ENCODE measurements around the gene SOX6. TPM values are rescaled to one million over a fixed set of nuclear protein-coding genes. Genes with fewer than 3 reads are reported as not detected.

The SOX6 gene
- total RNA-seq, 2 experiments from 2014 or later: 0.13 TPM; not detected in 1

DNA sequence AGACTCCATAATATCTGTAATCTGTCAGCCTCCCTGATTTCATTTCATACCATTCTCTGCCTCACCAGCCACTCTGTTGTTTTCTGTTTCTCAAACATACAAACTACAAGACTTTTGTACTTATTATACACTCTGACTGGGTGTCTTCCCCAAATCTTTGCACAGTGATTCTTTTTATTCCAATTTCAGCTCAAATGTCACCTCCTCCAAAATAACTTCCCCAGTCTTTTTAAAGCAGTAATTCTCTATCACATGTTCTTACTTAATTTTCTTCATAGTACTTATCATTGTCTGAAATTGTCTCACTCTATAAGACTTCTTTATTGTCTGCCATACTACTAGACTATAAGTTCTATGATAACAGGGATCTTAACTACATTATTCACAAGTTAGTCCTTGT, 19.6 kb downstream of the SOX6 start:
- H3K4me2 ChIP-seq (ENCODE audit: low read length): no peak overlapping the region
- no peak overlapping the region for H3K27ac ChIP-seq (ENCODE audit: low read depth, low read length, poor library complexity, severe bottlenecking)
- no peaks in the 10 kb centered on the region for H3K4me1 ChIP-seq (ENCODE audit: insufficient read depth, low read length, poor library complexity, severe bottlenecking)
- no peaks in the 10 kb centered on the region for H3K36me3 ChIP-seq (ENCODE audit: insufficient read depth, low read length)
- CTCF ChIA-PET (ENCODE audit: unreplicated experiment): no interaction called here
- TF ChIP-seq EZH2phosphoT487 (IDR thresholded peaks at IDR 0.05; ENCODE audit: borderline replicate concordance, low read depth, low read length): no peak
- TF ChIP-seq, protein P1, sequence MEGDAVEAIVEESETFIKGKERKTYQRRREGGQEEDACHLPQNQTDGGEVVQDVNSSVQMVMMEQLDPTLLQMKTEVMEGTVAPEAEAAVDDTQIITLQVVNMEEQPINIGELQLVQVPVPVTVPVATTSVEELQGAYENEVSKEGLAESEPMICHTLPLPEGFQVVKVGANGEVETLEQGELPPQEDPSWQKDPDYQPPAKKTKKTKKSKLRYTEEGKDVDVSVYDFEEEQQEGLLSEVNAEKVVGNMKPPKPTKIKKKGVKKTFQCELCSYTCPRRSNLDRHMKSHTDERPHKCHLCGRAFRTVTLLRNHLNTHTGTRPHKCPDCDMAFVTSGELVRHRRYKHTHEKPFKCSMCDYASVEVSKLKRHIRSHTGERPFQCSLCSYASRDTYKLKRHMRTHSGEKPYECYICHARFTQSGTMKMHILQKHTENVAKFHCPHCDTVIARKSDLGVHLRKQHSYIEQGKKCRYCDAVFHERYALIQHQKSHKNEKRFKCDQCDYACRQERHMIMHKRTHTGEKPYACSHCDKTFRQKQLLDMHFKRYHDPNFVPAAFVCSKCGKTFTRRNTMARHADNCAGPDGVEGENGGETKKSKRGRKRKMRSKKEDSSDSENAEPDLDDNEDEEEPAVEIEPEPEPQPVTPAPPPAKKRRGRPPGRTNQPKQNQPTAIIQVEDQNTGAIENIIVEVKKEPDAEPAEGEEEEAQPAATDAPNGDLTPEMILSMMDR (conservative IDR thresholded peaks at IDR 0.05; ENCODE audit: low read length): no peak
- no peaks in the 10 kb centered on the region for H3K79me2 ChIP-seq (ENCODE audit: insufficient read depth, low read depth, low read length)
- POLR2A ChIA-PET: no interaction called here
- H2AFZ ChIP-seq (ENCODE audit: low read length): no peak overlapping the region
- no TSS peak for BruUV-seq (replicated peaks)
- H3K9me3 ChIP-seq (ENCODE audit: low read length): no peaks in the 10 kb centered on the region
- H3K9me2 ChIP-seq (ENCODE audit: insufficient read depth, low read length): no peaks in the 10 kb centered on the region
- H4K20me1 ChIP-seq (ENCODE audit: insufficient read depth, low read length): no peaks in the 10 kb centered on the region
- H3K4me3 ChIP-seq (ENCODE audit: low read depth, low read length, poor library complexity, severe bottlenecking): no peak overlapping the region
- intact Hi-C loops (cut with micrococcal nuclease; ENCODE audit: unreplicated experiment): no loop called here
- no peak for DNase-seq (ENCODE audit: low spot score)

DNA sequence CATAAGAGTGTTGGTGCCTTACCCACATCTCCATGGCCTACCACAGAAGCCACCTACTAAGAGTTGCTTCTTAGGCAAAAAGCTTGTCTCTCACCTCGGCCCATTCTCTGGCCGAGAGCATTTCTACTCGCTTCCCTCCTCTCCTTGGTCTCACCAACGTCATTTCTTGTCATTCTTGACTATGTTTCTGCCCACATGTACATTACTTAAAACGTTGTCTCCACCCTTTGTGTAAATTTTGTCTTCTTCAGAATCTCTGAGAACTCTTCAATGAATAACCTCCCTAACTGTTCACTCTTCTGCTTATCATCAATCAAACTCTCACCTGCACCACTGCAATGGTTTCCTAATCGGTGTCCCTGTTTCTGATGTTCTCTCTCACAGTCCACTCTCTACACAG, 20.1 kb downstream of the SOX6 start:
- POLR2A ChIA-PET: no interaction called here
- Histone ChIP-seq H3K27ac (ENCODE audit: low read depth, low read length, poor library complexity, severe bottlenecking) (no peak overlapping the region), H4K20me1 (ENCODE audit: insufficient read depth, low read length) (no peaks in the 10 kb centered on the region), H3K4me2 (ENCODE audit: low read length) (no peak overlapping the region), H3K4me1 (ENCODE audit: insufficient read depth, low read length, poor library complexity, severe bottlenecking) (no peaks in the 10 kb centered on the region), H3K79me2 (ENCODE audit: insufficient read depth, low read depth, low read length) (no peaks in the 10 kb centered on the region), H3K4me3 (ENCODE audit: low read depth, low read length, poor library complexity, severe bottlenecking) (no peak overlapping the region), H3K9me3 (ENCODE audit: low read length) (no peaks in the 10 kb centered on the region), H2AFZ (ENCODE audit: low read length) (no peak overlapping the region), H3K36me3 (ENCODE audit: insufficient read depth, low read length) (no peaks in the 10 kb centered on the region), H3K9me2 (ENCODE audit: insufficient read depth, low read length) (no peaks in the 10 kb centered on the region)
- no peak for DNase-seq (ENCODE audit: low spot score)
- no peak for TF ChIP-seq EZH2phosphoT487 (IDR thresholded peaks at IDR 0.05; ENCODE audit: borderline replicate concordance, low read depth, low read length)
- TF ChIP-seq, protein P1 (conservative IDR thresholded peaks at IDR 0.05; ENCODE audit: low read length): no peak
- CTCF ChIA-PET (ENCODE audit: unreplicated experiment): no interaction called here
- intact Hi-C loops (cut with micrococcal nuclease; ENCODE audit: unreplicated experiment): no loop called here
- no TSS peak for BruUV-seq (replicated peaks)

DNA sequence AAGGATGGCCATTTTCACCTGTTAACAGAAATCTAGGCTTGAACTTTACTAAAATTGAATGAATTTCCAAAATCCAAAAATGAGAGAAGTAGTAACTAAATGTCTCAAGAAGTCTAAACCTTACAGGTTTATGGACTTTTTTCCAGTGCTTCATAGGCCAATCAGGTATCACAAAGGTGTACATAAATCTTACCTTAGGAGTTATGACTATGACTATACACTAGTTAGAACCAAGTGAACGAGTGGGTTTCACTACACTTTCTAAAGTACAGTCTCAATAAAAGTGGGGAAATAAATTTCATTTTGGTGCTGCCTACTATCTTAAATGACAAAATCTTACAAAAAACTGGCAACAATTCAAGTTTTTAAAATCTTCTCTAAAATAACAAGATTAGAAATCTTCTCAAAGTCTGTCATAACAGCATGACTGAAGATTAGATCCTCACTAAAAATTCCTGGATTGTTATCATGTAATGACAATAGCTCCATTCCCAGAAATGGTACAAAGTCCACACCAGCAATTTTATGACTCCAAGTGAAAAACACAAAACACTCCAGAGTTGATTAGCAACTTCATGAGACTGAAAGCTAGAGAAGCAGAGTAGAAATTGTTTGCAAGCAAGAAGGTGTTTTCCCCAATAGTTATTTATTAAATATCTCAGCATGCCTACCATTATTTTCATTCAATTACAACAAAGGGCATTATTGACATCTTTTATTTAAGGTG, 20.9 kb downstream of the SOX6 start:
- Histone ChIP-seq H3K4me2 (ENCODE audit: low read length) (no peak overlapping the region), H3K36me3 (ENCODE audit: insufficient read depth, low read length) (no peaks in the 10 kb centered on the region), H3K9me3 (ENCODE audit: low read length) (no peaks in the 10 kb centered on the region), H4K20me1 (ENCODE audit: insufficient read depth, low read length) (no peaks in the 10 kb centered on the region), H2AFZ (ENCODE audit: low read length) (no peak overlapping the region), H3K27ac (ENCODE audit: low read depth, low read length, poor library complexity, severe bottlenecking) (no peak overlapping the region), H3K79me2 (ENCODE audit: insufficient read depth, low read depth, low read length) (no peaks in the 10 kb centered on the region), H3K9me2 (ENCODE audit: insufficient read depth, low read length) (no peaks in the 10 kb centered on the region), H3K4me1 (ENCODE audit: insufficient read depth, low read length, poor library complexity, severe bottlenecking) (no peaks in the 10 kb centered on the region), H3K4me3 (ENCODE audit: low read depth, low read length, poor library complexity, severe bottlenecking) (no peak overlapping the region)
- POLR2A ChIA-PET: no interaction called here
- no peak for DNase-seq (ENCODE audit: low spot score)
- intact Hi-C loops (cut with micrococcal nuclease; ENCODE audit: unreplicated experiment): no loop called here
- no TSS peak for BruUV-seq (replicated peaks)
- CTCF ChIA-PET (ENCODE audit: unreplicated experiment): no interaction called here
- TF ChIP-seq, protein P1 (conservative IDR thresholded peaks at IDR 0.05; ENCODE audit: low read length): no peak
- no peak for TF ChIP-seq EZH2phosphoT487 (IDR thresholded peaks at IDR 0.05; ENCODE audit: borderline replicate concordance, low read depth, low read length)

Data from OCI-LY7 (cell line).